ENCODE data around the gene EXOC3L1. TPM values are rescaled to one million over a fixed set of nuclear protein-coding genes. Genes with fewer than 3 reads are reported as not detected.

EXOC3L1 gene
- total and polyA plus RNA-seq, 2 of the 13 experiments (the other 11 are each of a cell fraction or from before 2014, with no cell fraction given) = 0.12 TPM; not detected in 1

DNA sequence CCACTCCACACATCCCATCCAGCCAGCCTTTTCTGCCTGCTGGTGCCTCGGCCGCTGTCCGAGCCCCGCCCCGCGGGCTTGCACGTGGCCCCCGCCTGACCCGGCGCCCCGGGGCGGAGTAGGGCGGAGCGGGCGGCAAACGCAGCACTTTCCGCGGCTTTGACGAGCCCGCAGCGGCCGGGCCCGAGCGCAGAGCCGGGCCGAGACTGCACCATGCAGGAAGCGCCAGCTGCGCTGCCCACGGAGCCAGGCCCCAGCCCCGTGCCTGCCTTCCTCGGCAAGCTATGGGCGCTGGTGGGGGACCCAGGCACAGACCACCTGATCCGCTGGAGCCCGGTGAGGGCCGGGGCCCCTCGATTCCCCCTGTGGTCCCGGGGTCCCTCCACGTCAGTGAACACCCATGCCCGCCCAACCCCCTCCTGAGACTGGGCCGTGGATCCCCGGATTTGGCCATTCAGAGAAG lies 25.3 kb downstream of the EXOC3L1 start, which contains the start of gene HSF4 (continued):
- TF ChIP-seq, protein P1, sequence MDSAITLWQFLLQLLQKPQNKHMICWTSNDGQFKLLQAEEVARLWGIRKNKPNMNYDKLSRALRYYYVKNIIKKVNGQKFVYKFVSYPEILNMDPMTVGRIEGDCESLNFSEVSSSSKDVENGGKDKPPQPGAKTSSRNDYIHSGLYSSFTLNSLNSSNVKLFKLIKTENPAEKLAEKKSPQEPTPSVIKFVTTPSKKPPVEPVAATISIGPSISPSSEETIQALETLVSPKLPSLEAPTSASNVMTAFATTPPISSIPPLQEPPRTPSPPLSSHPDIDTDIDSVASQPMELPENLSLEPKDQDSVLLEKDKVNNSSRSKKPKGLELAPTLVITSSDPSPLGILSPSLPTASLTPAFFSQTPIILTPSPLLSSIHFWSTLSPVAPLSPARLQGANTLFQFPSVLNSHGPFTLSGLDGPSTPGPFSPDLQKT (CRISPR knock-in tag; IDR thresholded peaks at IDR 0.05; ENCODE audit: borderline replicate concordance) = 0 out of 2 replicates have a peak, but pooled peaks have one; percentile 50
- TF ChIP-seq DNMT1 (CRISPR knock-in tag; IDR thresholded peaks at IDR 0.05) = 0 out of 2 replicates have a peak, but pooled peaks have one; percentile 45
- TF ChIP-seq ATF1 (CRISPR knock-in tag; IDR thresholded peaks at IDR 0.05) = no peak
- TF ChIP-seq, protein P2, sequence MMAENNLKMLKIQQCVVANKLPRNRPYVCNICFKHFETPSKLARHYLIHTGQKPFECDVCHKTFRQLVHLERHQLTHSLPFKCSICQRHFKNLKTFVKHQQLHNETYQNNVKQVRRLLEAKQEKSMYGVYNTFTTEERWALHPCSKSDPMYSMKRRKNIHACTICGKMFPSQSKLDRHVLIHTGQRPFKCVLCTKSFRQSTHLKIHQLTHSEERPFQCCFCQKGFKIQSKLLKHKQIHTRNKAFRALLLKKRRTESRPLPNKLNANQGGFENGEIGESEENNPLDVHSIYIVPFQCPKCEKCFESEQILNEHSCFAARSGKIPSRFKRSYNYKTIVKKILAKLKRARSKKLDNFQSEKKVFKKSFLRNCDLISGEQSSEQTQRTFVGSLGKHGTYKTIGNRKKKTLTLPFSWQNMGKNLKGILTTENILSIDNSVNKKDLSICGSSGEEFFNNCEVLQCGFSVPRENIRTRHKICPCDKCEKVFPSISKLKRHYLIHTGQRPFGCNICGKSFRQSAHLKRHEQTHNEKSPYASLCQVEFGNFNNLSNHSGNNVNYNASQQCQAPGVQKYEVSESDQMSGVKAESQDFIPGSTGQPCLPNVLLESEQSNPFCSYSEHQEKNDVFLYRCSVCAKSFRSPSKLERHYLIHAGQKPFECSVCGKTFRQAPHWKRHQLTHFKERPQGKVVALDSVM (CRISPR knock-in tag; IDR thresholded peaks at IDR 0.05) = no peak
- TF ChIP-seq ZFP41 (CRISPR knock-in tag; IDR thresholded peaks at IDR 0.05; ENCODE audit: borderline replicate concordance) = no peak
- TF ChIP-seq ZBED4 (CRISPR knock-in tag; IDR thresholded peaks at IDR 0.05; ENCODE audit: borderline replicate concordance) = peak; percentile 98; the same call in 1 of the 2 replicates
- no peak for TF ChIP-seq EZH2 (conservative IDR thresholded peaks at IDR 0.05; ENCODE audit: low read depth, low read length)
- no peak for TF ChIP-seq FOXM1 (CRISPR knock-in tag; IDR thresholded peaks at IDR 0.05)
- TF ChIP-seq ASH2L (IDR thresholded peaks at IDR 0.05; ENCODE audit: insufficient read length, low read depth, low read length) = peak; percentile 19
- TF ChIP-seq BRCA1 (CRISPR knock-in tag; IDR thresholded peaks at IDR 0.05) = peak; percentile 70; the same call in 1 of the 2 replicates
- TF ChIP-seq FOXJ3 (CRISPR knock-in tag; IDR thresholded peaks at IDR 0.05; ENCODE audit: borderline replicate concordance) = no peak
- no peak for TF ChIP-seq ZNF138 (CRISPR knock-in tag; IDR thresholded peaks at IDR 0.05; ENCODE audit: low read depth)
- TF ChIP-seq, protein P3, sequence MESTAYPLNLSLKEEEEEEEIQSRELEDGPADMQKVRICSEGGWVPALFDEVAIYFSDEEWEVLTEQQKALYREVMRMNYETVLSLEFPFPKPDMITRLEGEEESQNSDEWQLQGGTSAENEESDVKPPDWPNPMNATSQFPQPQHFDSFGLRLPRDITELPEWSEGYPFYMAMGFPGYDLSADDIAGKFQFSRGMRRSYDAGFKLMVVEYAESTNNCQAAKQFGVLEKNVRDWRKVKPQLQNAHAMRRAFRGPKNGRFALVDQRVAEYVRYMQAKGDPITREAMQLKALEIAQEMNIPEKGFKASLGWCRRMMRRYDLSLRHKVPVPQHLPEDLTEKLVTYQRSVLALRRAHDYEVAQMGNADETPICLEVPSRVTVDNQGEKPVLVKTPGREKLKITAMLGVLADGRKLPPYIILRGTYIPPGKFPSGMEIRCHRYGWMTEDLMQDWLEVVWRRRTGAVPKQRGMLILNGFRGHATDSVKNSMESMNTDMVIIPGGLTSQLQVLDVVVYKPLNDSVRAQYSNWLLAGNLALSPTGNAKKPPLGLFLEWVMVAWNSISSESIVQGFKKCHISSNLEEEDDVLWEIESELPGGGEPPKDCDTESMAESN (CRISPR knock-in tag; conservative IDR thresholded peaks at IDR 0.05) = peak; percentile 92
- TF ChIP-seq MXD4 (CRISPR knock-in tag; IDR thresholded peaks at IDR 0.05) = peak; percentile 87
- TF ChIP-seq ZNF44 (CRISPR knock-in tag; IDR thresholded peaks at IDR 0.05) = no peak
- no peak for TF ChIP-seq HCFC1 (IDR thresholded peaks at IDR 0.05; ENCODE audit: low read depth, low read length)
- 0 out of 2 replicates have a peak, but pooled peaks have one; percentile 34 for TF ChIP-seq ZSCAN29 (CRISPR knock-in tag; conservative IDR thresholded peaks at IDR 0.05)
- TF ChIP-seq ZNF777 (CRISPR knock-in tag; IDR thresholded peaks at IDR 0.05) = peak; percentile 76; the same call in 1 of the 2 replicates
- TF ChIP-seq, protein P4, sequence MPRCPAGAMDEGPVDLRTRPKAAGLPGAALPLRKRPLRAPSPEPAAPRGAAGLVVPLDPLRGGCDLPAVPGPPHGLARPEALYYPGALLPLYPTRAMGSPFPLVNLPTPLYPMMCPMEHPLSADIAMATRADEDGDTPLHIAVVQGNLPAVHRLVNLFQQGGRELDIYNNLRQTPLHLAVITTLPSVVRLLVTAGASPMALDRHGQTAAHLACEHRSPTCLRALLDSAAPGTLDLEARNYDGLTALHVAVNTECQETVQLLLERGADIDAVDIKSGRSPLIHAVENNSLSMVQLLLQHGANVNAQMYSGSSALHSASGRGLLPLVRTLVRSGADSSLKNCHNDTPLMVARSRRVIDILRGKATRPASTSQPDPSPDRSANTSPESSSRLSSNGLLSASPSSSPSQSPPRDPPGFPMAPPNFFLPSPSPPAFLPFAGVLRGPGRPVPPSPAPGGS (CRISPR knock-in tag; IDR thresholded peaks at IDR 0.05) = peak; percentile 88; the same call in 1 of the 2 replicates
- peak; percentile 95 for TF ChIP-seq ZNF766 (CRISPR knock-in tag; IDR thresholded peaks at IDR 0.05; ENCODE audit: borderline replicate concordance)

Measured in HepG2 (cell line).